ENCODE data around the gene ARHGAP28. TPM values are rescaled to one million over a fixed set of nuclear protein-coding genes. Genes with fewer than 3 reads are reported as not detected.

ARHGAP28 gene
- total and polyA plus RNA-seq, 12 donors, result 2.7 to 34.3 (median 7.3) TPM

DNA sequence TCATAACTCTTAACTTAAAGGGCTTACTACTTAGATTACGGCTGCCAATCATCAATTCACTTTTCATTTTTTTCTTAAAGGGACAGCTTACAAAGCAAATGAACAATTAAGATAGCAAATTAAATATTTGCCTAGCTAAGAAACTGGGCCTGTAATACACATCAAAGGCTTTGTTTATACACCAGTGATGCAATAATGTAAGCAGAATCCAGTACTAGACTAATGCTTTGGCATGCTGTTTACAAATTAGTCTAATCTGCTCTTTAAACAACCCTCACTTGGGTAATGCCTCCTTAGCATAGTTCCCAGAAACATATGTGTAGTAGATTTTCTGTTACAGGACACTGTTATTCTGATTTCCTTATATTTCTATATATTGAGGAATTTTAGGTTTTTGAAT is 105.8 kb downstream of the ARHGAP28 start:
- no peak for DNase-seq
- Histone ChIP-seq H3K4me1 (replicated peaks in 1 of 2) (no peaks in the 10 kb centered on the region), H3K9me3 (replicated peaks in 1 of 3) (no peaks in the 10 kb centered on the region), H3K27me3 (no peaks in the 10 kb centered on the region), H3K27ac (no peak overlapping the region), H3K36me3 (replicated peaks in 1 of 2) (no peaks in the 10 kb centered on the region), H3K4me3 (no peak overlapping the region)
- no peak for TF ChIP-seq POLR2A (IDR thresholded peaks at IDR 0.05)
- TF ChIP-seq, protein P1, sequence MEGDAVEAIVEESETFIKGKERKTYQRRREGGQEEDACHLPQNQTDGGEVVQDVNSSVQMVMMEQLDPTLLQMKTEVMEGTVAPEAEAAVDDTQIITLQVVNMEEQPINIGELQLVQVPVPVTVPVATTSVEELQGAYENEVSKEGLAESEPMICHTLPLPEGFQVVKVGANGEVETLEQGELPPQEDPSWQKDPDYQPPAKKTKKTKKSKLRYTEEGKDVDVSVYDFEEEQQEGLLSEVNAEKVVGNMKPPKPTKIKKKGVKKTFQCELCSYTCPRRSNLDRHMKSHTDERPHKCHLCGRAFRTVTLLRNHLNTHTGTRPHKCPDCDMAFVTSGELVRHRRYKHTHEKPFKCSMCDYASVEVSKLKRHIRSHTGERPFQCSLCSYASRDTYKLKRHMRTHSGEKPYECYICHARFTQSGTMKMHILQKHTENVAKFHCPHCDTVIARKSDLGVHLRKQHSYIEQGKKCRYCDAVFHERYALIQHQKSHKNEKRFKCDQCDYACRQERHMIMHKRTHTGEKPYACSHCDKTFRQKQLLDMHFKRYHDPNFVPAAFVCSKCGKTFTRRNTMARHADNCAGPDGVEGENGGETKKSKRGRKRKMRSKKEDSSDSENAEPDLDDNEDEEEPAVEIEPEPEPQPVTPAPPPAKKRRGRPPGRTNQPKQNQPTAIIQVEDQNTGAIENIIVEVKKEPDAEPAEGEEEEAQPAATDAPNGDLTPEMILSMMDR (IDR thresholded peaks at IDR 0.05), result no peak
- intact Hi-C loops (cut with DNase I), result no loop called here
- 83 to 94% (median 89%) methylated on average over 1 of the region's 1 CpG for WGBS, 4 donors

DNA sequence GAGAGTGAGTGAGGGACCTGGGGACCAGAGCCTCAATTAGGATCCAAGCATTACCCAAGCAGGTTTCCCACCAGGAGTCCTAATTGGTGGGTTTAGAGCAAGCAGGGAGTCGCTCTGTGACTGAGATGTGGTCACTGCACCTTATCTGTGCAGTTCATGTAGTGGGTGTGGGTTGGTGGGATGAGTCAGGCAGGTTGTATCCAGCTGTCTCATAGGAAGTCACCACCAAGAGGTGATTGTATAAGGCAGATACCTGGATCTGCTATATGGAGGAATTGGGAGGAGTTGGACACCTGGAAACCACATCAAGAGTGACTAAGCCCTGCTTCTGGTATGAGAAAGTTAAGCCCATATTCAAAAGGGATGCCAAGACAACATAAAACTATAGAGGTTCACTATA is 106.8 kb downstream of the ARHGAP28 start:
- Histone ChIP-seq H3K36me3 (replicated peaks in 1 of 2) (no peaks in the 10 kb centered on the region), H3K4me3 (no peak overlapping the region), H3K4me1 (replicated peaks in 1 of 2) (no peaks in the 10 kb centered on the region), H3K9me3 (replicated peaks in 1 of 3) (no peaks in the 10 kb centered on the region), H3K27ac (no peak overlapping the region), H3K27me3 (no peaks in the 10 kb centered on the region)
- DNase-seq, result no peak
- 90 to 100% (median 91%) methylated on average over 1 of the region's 1 CpG for WGBS, 4 donors
- TF ChIP-seq POLR2A (IDR thresholded peaks at IDR 0.05), result no peak
- TF ChIP-seq, protein P1 (IDR thresholded peaks at IDR 0.05), result no peak
- intact Hi-C loops (cut with DNase I), result no loop called here

DNA sequence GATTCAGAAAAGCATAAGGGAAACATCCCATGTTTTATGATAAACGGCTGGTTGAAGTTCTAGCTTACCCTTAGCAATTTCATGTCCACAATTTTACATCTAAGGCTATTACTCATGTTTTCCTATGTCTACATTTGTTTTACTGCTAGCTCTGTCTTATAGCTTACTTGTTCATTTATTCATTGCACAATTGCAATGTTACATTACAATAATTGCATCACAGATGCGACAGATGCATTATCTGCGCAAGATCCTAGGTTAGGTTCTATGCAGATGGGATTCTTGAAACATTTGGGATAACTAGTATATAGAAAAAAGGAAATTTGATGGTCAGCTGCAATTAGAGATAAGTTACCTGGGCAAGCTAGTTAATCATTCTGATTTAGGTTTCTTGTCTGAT is 108.4 kb downstream of the ARHGAP28 start:
- TF ChIP-seq POLR2A (IDR thresholded peaks at IDR 0.05), result no peak
- TF ChIP-seq, protein P1 (IDR thresholded peaks at IDR 0.05), result no peak
- intact Hi-C loops (cut with DNase I), result no loop called here
- H3K27me3 ChIP-seq, result no peaks in the 10 kb centered on the region
- H3K4me3 ChIP-seq, result no peak overlapping the region
- H3K27ac ChIP-seq, result no peak overlapping the region
- no peaks in the 10 kb centered on the region for H3K9me3 ChIP-seq (replicated peaks in 1 of 3)
- H3K36me3 ChIP-seq (replicated peaks in 1 of 2), result no peaks in the 10 kb centered on the region
- no peak for DNase-seq
- H3K4me1 ChIP-seq (replicated peaks in 1 of 2), result no peaks in the 10 kb centered on the region
- WGBS, 4 donors, result 93 to 99% (median 95%) methylated on average over 3 of the region's 3 CpGs

DNA sequence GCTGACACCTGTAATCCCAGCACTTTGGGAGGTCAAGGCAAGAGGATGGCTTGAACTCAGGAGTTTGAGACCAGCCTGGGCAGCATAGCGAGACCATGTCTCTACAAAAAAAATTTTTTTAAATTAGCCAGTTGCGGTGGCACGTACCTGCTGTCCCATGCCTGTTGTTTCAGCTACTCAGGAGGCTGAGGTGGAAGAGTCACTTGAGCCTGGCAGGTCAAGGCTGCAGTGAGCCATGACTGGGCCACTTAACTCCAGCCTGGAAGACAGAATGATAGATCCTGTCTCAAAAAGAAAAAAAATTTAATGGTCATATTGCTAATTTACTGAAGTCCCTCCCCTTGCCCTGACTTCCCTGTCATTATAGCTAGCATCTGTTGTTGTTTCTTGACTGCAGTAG is 112.6 kb downstream of the ARHGAP28 start:
- no peaks in the 10 kb centered on the region for H3K36me3 ChIP-seq (replicated peaks in 1 of 2)
- no peak for DNase-seq
- no peak for TF ChIP-seq POLR2A (IDR thresholded peaks at IDR 0.05)
- TF ChIP-seq, protein P1 (IDR thresholded peaks at IDR 0.05), result no peak
- H3K27me3 ChIP-seq, result no peaks in the 10 kb centered on the region
- WGBS, 4 donors, result 73 to 78% (median 76%) methylated on average over 3 of the region's 3 CpGs
- H3K27ac ChIP-seq, result no peak overlapping the region
- no peak overlapping the region for H3K4me3 ChIP-seq
- H3K4me1 ChIP-seq (replicated peaks in 1 of 2), result no peaks in the 10 kb centered on the region
- H3K9me3 ChIP-seq (replicated peaks in 1 of 3), result no peaks in the 10 kb centered on the region
- intact Hi-C loops (cut with DNase I), result no loop called here

Measured in adrenal gland (tissue), 12 donors.